Skeletal muscle cell (primary cell): Measurements from ENCODE around the gene LGALS1.

Experiments used
- DNase-seq: peaks from one replicate; pipeline ENCODE4 v3.0.0-alpha.2; 2010; ENCODE audit warnings: low read depth
- H3K4me3 ChIP-seq: 2 replicates; pipeline ENCODE4 v1.5.1; 2011; ENCODE audit warnings: low read depth, mild to moderate bottlenecking, control low read depth, low read length, moderate library complexity

LGALS1 gene

GRCh38 chr22:37659897-37660708, 15.3 kb upstream of the LGALS1 start:
- H3K4me3 ChIP-seq, result peak overlapping the region; percentile 76
- DNase-seq, result no peak

DNA sequence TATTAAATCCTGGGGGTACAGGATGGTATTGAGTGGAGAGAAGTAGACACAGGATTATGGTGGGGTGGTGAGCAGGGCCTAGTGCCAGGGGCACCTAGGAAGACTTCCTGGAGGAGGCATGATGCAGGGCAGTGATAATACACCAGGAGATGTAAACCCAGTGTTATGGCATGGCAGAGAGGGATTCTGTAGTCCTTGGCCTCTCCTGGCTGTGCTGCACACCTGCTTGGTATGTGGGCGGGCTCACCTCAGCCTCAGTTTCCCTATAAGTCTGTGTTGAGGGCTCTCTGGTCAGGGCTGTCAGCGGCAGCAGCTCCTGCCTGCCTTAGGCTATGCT, 14.8 kb upstream of the LGALS1 start:
- no peak for DNase-seq
- H3K4me3 ChIP-seq, result no peak overlapping the region

GRCh38 chr22:37661160-37661924, 14.1 kb upstream of the LGALS1 start:
- no peak for DNase-seq
- no peak overlapping the region for H3K4me3 ChIP-seq

- no peak overlapping the region for H3K4me3 ChIP-seq
- no peak for DNase-seq
Observed at GRCh38 chr22:37662039-37662438, 13.4 kb upstream of the LGALS1 start.

- DNase-seq, result no peak
- H3K4me3 ChIP-seq, result no peak overlapping the region
Observed at GRCh38 chr22:37663521-37664140, 11.8 kb upstream of the LGALS1 start.

DNA sequence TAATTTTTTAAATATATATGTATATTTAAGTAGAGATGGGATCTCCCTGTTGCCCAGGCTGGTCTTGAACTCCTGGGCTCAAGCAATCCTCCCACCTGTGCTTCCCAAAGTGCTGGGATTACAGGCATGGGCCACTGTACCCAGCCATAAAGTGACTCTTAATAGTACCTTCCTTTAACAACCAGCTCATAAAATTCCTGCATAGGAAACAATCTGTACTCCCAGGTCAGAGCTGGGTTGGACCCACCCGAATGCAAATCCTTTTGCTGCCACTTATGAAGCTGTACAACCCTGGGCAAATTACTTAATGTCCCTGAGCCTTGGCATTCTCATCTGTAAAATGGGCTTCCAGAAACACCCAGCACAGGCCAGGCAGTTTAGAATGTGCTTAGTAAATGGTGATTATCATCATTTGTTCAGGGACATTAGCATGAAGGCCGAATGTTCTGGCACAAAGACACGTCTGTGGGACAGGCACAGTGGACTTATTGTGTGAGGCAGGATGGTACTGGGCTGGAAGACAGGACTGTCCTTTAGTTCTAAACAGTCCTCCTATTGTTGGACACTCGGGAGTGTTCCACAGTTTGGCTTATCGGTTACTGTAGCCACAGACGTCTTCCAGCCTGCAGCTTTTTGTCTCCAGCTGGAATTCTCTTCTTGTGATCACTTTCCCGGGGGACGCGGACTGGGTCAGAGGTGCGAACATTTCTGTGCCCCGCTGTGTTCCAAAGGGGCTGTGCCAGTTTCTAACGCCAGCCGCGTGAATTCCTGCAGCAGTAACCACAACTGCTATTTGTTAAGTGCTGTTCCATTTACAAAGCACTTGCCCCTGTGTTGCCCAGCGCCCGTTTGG, 11.0 kb upstream of the LGALS1 start:
- H3K4me3 ChIP-seq, result no peak overlapping the region
- no peak for DNase-seq

- DNase-seq, result no peak
- no peak overlapping the region for H3K4me3 ChIP-seq
Observed at GRCh38 chr22:37665487-37665886, 9.9 kb upstream of the LGALS1 start.

GRCh38 chr22:37669586-37669985, 5.8 kb upstream of the LGALS1 start:
- no peak for DNase-seq

GRCh38 chr22:37672206-37672919, 3.1 kb upstream of the LGALS1 start:
- no peak for DNase-seq

More at GRCh38 chr22:37669586-37669985, 5.8 kb upstream of the LGALS1 start:
- H3K4me3 ChIP-seq, result no peak overlapping the region

GRCh38 chr22:37672920-37673455, 2.4 kb upstream of the LGALS1 start:
- DNase-seq, result no peak
- no peak overlapping the region for H3K4me3 ChIP-seq

More at GRCh38 chr22:37672206-37672919, 3.1 kb upstream of the LGALS1 start:
- no peak overlapping the region for H3K4me3 ChIP-seq

DNA sequence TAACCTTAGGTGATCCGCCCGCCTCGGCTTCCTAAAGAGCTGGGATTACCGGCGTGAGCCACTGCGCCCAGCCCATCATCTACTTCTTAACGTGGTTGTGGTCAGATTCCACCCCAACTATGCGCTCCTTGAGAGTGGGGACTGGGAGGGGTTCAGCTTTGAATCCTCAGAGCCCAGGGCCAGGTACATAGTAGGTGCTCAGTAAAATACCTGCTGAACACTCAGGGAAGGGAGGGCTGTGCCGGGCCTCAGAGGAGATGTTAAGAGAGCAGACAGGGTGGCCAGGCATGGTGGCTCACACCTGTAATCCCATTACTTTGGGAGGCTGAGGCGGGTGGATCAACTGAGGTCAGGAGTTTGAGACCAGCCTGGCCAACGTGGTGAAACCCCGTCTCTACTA, 1.2 kb upstream of the LGALS1 start:
- no peak overlapping the region for H3K4me3 ChIP-seq
- DNase-seq, result no peak

GRCh38 chr22:37675930-37676735, 697 bp downstream of the LGALS1 start:
- DNase-seq, result no peak
- peak overlapping the region; percentile 93 for H3K4me3 ChIP-seq

DNA sequence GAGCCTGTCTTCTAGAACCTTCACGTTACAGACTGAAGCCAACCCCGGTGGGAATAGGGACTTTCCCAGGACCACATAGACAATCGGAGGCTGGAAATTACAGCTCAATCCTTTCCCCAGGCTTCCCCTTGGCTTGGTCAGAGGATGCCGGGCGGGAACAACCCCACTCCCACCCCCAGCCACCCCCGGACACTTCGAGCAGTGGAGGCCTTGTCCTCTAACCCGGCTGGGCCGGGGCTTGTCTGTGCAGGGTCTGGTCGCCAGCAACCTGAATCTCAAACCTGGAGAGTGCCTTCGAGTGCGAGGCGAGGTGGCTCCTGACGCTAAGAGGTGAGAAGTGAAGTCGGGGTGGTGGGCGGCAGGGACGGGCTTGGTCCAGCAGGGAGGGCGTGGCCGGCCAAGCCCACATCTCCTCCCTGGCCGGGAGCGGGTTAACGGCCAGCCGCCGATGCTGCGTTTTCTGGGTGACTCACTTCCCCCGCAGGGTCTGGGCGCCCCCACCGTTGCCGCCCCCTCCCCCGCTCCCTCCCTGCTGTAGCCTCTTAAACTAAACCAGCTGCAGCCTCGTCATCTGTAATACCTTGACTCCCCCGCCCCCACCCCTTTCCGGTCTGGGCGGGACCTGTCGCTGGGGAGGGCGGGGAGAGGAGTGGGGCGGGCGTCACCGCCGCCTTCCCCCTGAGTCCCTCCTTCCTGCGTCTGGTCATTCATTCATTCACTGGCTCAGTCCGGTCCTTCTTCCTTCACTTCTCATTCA, 1.5 kb downstream of the LGALS1 start:
- DNase-seq, result peak; percentile 92
- H3K4me3 ChIP-seq, result peak overlapping the region; percentile 93

DNA sequence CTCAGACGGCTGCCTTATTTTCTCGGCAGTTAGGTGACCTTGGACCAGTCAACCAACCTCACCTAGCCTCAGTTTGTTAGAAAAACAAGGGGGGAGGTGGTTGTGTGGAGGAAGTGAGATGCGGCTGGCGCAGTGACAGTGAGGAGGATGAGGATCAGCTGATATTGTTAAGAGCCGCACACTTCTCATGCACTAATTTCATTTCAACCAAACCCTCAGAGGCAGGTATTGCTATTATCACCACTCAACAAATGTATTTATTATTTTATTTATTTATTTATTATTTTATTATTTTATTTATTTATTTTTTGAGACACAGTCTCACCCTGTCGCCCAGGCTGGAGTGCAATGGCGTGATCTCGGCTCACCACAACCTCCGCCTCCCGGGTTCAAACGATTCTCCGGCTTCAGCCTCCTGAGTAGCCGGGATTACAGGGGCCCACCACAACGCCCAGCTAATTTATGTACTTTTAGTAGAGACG, 2.1 kb downstream of the LGALS1 start:
- H3K4me3 ChIP-seq, result peak overlapping the region; percentile 93
- no peak for DNase-seq

DNA sequence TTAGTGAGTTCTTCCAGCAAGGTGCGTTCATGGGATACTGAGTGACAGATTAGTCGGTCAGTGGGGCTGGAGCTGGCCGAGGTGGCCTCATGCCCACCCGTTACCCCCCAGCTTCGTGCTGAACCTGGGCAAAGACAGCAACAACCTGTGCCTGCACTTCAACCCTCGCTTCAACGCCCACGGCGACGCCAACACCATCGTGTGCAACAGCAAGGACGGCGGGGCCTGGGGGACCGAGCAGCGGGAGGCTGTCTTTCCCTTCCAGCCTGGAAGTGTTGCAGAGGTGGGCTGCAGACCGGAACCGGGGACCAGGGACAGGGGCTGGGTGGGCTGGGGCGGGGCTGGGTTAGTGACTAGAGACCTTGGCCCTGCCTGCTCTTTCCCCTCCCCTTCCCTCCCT, 2.9 kb downstream of the LGALS1 start:
- H3K4me3 ChIP-seq, result peak overlapping the region; percentile 93

DNA sequence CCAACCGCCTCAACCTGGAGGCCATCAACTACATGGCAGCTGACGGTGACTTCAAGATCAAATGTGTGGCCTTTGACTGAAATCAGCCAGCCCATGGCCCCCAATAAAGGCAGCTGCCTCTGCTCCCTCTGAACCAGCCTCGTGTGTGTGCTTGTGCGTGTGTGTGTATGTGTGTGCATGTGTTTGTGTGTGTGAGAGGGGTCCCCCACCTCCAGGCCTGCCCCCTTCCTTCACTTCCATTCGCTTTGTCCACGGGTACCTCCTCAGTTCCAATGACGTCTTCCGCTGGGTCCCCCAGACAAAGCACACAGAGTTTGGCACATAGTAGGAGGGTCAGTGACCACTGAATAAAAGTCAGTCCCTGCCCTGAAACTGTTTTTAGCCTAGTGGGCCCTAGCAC, 4.2 kb downstream of the LGALS1 start:
- no peak for DNase-seq
- no peak overlapping the region for H3K4me3 ChIP-seq

More for the DNA sequence above, 2.9 kb downstream of the LGALS1 start:
- no peak for DNase-seq
